Nucleus accumbens (tissue), 56 donors: Measurements from ENCODE around the gene MRTFA.
"Not testable (repeated sequence)": the region's sequence is repeated elsewhere in the genome, so short reads cannot be mapped to it uniquely, and the experiment has no call there.

Experiments
- DNase-seq, 56 donors: peaks; one replicate each; lab custom pipeline; 2025; lab: John Stamatoyannopoulos, UW

The MRTFA gene

GRCh38 chr22:40661671-40662070, 25.2 kb upstream of the MRTFA start:
- DNase-seq = no peak

- no peak for DNase-seq
These were observed 24.2 kb upstream of the MRTFA start for GRCh38 chr22:40660730-40661129.

DNA sequence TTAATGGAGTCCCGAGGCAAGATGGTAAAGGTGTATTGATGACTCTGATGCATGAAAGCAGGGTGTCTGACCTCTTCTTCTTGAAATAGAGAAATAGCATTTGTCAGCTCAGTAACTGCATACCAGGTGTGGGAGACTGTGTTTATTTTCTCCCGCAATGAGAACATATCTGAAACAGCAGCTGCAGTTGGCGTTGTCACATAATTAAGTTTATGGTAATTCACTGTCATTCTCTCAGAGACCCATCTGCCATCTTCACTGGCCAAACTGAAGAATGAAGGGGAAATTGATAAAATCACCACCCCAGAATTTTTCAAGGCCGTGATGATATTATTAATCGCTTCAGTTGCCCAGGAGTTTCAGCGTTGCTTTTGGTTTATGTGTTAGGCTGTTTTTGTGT, 22.6 kb upstream of the MRTFA start:
- DNase-seq = no peak

DNA sequence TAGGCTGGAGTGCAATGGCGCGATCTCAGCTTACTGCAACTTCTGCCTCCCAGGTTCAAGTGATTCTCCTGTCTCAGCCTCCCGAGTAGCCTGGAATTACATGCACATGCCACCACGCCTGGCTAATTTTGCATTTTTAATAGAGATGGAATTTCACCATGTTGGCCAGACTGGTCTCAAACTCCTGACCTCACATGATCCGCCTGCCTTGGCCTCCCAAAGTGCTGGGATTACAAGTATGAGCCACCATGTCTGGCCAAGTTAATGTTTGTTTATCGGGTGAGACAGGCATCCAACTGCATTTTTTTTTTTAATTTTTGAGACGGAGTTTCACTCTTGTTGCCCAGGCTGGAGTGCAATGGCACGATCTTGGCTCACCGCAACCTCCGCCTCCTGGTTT, 20.1 kb upstream of the MRTFA start:
- DNase-seq = not testable (repeated sequence)

DNA sequence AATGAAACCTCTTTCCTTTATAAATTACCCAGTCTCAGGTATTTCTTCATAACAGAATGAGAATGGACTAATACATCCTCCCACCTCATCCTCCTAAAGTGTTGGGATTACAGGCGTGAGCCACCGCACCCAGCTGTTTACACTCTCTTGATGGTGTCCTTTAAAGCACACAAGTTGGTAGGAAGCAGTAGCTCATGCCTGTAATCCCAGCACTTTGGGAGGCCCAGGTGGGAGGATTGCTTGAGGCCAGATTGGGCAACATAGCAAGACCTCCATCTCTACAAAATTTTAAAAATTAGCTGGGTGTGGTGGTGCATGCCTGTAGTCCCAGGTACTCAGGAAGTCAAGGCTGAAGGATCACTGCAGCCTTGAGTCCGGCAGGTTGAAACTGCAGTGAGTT, 19.4 kb upstream of the MRTFA start:
- DNase-seq = not testable (repeated sequence)

- DNase-seq = peak in 47 of 56 donors; percentile 6 to 65 (median 35)
These were observed 18.1 kb upstream of the MRTFA start for GRCh38 chr22:40654522-40655167.

- DNase-seq = peak in 1 of 56 donors; percentile 1
These were observed 16.8 kb upstream of the MRTFA start for GRCh38 chr22:40653361-40653760.

- peak; percentile 75 to 100 (median 97) for DNase-seq
These were observed 15.3 kb upstream of the MRTFA start for GRCh38 chr22:40651563-40652501.

- DNase-seq = no peak
These were observed 14.5 kb upstream of the MRTFA start for GRCh38 chr22:40651057-40651456.

GRCh38 chr22:40648386-40648785, 11.9 kb upstream of the MRTFA start:
- DNase-seq = no peak

- DNase-seq = no peak
These were observed 9.2 kb upstream of the MRTFA start for GRCh38 chr22:40645579-40646197.

- no peak for DNase-seq
These were observed 5.8 kb upstream of the MRTFA start for GRCh38 chr22:40642316-40642715.

GRCh38 chr22:40641269-40641668, 4.8 kb upstream of the MRTFA start:
- no peak for DNase-seq

GRCh38 chr22:40638261-40638660, 1.7 kb upstream of the MRTFA start:
- no peak for DNase-seq

DNA sequence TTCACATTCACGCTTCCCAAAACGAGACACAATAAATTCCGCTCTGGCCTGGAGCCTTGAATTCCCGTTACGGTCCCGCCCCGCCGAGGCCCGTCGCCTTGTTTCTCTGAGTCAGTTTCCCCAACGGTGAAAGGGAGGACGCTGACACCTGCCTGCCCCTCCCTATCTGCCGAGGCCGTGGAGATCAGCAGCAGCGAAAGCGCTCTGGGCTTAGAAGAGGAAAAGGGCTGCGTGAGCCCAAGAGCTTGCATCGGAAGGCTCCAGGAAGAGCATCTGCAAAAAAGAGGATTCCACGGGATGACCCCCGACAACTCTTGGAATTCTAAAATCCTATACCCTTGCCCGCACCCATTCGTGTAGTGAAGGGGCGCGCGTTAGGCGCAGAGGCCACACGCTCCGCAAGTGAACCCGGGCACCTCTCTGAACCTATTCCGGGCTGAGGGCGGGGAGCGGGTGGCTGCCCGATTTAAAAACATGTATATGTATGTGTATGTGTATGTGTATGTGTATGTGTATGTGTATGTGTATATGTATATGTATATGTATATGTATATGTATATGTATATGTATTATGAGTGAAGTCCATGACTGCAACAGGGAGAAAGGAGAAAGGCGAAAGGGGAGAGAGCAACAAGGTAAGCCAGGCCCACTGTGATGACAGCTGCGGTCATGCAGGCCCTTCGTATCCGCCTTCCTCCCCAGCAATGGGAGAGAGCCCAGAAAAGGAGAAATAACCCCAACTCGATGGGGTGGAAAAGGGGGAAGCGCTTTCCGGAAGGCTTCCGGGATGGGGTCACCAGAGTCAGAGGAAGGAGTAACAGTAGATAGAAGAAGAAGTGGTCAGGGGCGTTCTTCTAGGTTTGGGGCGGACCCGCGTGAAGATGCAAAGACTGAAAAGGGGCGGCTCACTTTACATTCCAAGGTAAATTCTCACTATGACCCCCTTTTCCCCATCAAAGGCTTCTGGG, 948 bp upstream of the MRTFA start:
- peak in 27 of 56 donors; percentile 3 to 93 (median 64) for DNase-seq

DNA sequence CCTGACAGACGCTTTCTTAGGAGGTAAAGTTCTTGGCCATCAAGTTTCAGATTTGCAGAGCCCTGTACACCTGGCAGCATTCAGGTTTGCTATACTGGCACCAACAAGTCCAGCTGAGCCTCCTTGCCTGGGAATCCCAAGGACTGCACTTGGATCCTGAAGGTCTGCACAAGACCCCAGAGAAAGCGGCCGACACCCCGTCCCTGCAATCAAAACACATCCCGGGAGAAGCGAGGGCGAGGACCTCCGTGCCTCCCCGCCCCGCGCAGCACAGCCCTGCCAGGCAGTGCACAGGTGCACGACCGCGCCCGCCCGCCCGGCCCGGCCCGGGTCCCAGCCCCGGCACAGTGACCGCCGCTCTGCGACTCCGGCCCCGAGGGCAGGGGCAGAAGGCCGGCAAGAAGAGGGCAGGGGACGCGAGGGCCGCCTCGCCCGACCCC, 559 bp downstream of the MRTFA start:
- DNase-seq = peak in 9 of 56 donors; percentile 10 to 53 (median 41)

- DNase-seq = no peak
These were observed 1.2 kb downstream of the MRTFA start for GRCh38 chr22:40635043-40635939.

GRCh38 chr22:40634119-40634903, 2.2 kb downstream of the MRTFA start:
- DNase-seq = no peak
